ENCODE measurements around the gene OR52B6. TPM values are rescaled to one million over a fixed set of nuclear protein-coding genes. Genes with fewer than 3 reads are reported as not detected.

Gene OR52B6
- total and polyA plus RNA-seq, 9 donors = not detected

DNA sequence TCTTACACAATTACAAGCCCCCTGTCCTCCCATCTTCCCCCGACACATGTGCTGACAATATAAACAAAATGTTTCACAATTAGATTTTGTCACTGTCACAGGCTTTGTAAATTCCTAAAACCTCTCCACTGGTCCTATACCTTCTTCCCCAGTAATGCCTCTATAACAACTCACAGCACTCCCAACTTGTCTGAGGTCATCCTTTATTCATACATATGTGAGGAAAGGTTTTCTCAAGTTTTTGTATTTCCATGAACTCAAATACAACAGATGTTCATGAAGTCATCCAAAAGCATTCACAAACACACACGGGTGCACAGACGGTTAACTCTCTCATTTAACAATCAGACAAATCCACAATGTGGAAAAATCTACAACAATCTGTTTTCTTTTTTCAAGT lies 34.2 kb upstream of the OR52B6 start:
- no peak for TF ChIP-seq EP300 (IDR thresholded peaks at IDR 0.05)
- no peak for TF ChIP-seq POLR2A (IDR thresholded peaks at IDR 0.05)
- TF ChIP-seq, protein P1, sequence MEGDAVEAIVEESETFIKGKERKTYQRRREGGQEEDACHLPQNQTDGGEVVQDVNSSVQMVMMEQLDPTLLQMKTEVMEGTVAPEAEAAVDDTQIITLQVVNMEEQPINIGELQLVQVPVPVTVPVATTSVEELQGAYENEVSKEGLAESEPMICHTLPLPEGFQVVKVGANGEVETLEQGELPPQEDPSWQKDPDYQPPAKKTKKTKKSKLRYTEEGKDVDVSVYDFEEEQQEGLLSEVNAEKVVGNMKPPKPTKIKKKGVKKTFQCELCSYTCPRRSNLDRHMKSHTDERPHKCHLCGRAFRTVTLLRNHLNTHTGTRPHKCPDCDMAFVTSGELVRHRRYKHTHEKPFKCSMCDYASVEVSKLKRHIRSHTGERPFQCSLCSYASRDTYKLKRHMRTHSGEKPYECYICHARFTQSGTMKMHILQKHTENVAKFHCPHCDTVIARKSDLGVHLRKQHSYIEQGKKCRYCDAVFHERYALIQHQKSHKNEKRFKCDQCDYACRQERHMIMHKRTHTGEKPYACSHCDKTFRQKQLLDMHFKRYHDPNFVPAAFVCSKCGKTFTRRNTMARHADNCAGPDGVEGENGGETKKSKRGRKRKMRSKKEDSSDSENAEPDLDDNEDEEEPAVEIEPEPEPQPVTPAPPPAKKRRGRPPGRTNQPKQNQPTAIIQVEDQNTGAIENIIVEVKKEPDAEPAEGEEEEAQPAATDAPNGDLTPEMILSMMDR (IDR thresholded peaks at IDR 0.05) = no peak
- Histone ChIP-seq H3K4me1 (ENCODE audit: insufficient read depth) (no peaks in the 10 kb centered on the region), H3K27ac (no peak overlapping the region), H3K4me3 (no peak overlapping the region), H3K27me3 (no peaks in the 10 kb centered on the region), H3K9me3 (no peaks in the 10 kb centered on the region), H3K36me3 (no peaks in the 10 kb centered on the region)
- WGBS, 3 donors = 69 to 84% (median 73%) methylated on average over 3 of the region's 3 CpGs
- intact Hi-C loops (cut with DNase I) = no loop called here
- DNase-seq = no peak

DNA sequence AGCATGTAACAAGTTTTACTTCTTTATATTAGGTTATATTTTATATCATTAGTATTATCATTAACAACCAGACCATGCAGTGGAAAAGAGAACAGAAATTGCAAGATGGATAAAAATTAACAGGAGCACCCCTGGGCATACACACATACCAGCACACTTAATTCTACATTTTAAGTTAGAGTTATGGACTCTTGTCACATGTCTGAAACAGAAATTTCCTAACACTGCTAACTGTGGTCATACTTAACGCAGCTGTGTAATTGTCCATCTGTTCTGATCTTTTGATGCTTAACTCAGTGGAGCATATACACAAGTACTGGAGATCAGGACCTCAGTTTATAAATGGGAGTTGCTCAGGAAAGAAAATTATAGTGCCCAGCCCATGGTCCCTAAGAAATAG lies 32.7 kb upstream of the OR52B6 start:
- Histone ChIP-seq H3K27me3 (no peaks in the 10 kb centered on the region), H3K9me3 (no peaks in the 10 kb centered on the region), H3K4me3 (no peak overlapping the region), H3K4me1 (ENCODE audit: insufficient read depth) (no peaks in the 10 kb centered on the region), H3K36me3 (no peaks in the 10 kb centered on the region), H3K27ac (no peak overlapping the region)
- 92 to 100% (median 97%) methylated on average over 1 of the region's 1 CpG for WGBS, 3 donors
- TF ChIP-seq, protein P1 (IDR thresholded peaks at IDR 0.05) = no peak
- DNase-seq = no peak
- intact Hi-C loops (cut with DNase I) = no loop called here

DNA sequence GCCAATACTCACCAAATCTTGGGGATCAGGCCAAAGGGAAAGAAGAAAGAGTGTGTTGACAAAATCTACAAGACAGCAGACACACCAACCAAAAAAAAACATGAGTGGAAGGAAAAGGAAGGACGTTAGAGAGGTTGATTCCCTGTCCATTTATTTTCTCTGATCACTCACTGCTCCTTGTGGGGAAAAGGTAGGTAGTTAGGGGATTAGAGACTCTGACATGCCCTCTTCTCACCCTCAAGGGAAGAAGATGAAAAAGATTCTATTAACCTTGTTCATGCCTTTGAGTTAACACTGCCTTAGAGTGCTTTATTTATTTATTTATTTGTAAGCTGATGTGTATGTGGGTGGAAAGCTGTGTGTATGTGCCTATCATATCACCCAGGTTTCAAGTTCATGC lies 32.2 kb upstream of the OR52B6 start, which contains the start of gene OR52H1:
Gene OR52H1, minus strand, starts transcription at position 101 of the 400 bp plus-strand sequence. CDS start 3,035 bp downstream, outside the sequence.
- Histone ChIP-seq H3K36me3 (no peaks in the 10 kb centered on the region), H3K4me1 (ENCODE audit: insufficient read depth) (no peaks in the 10 kb centered on the region), H3K27ac (no peak within 1 kb of the TSS), H3K27me3 (no peaks in the 10 kb centered on the region), H3K4me3 (no peak within 1 kb of the TSS), H3K9me3 (no peaks in the 10 kb centered on the region)
- 50 to 57% (median 57%) methylated on average over 1 of the region's 1 CpG for WGBS, 3 donors
- DNase-seq = no peak
- TF ChIP-seq, protein P1 (IDR thresholded peaks at IDR 0.05) = no peak
- TF ChIP-seq EP300 (IDR thresholded peaks at IDR 0.05) (no peak), POLR2A (IDR thresholded peaks at IDR 0.05) (no peak)
- intact Hi-C loops (cut with DNase I) = no loop called here

DNA sequence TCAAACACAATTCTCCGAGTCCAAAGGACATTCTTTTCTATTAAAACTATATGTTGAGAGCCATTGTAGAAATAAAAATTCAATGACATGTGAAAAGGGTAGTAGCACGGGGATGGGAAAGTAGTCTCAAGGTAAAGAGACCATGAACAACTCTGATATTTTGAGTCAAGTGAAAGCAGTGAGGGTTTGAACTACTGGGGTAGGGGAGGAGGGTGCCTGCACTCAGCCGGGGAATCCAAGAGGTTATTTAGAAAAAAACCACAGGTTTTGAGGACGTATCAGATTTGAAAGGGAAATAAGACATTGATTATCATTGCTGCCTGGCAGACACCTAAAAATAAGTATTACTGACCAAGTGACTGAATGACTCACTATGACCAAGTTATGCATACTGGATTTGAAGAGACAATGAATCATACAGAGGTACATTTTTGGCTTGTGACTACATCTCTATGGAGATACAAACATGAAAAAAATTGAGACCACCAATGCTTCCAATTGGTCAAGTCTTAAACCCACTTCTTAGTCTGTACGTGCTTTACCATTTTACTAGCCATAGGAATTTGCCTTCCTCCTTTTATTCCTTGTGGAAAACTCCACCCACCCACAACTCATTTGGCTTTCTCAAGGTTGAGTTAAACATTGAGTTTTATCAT lies 30.1 kb upstream of the OR52B6 start:
- 70 to 78% (median 77%) methylated on average over 5 of the region's 5 CpGs for WGBS, 3 donors

More for the DNA sequence above, 30.1 kb upstream of the OR52B6 start:
- no peak for TF ChIP-seq POLR2A (IDR thresholded peaks at IDR 0.05)
- no peak for TF ChIP-seq EP300 (IDR thresholded peaks at IDR 0.05)
- TF ChIP-seq, protein P1 (IDR thresholded peaks at IDR 0.05) = no peak
- Histone ChIP-seq H3K27ac (no peak overlapping the region), H3K9me3 (no peaks in the 10 kb centered on the region), H3K4me3 (no peak overlapping the region), H3K27me3 (no peaks in the 10 kb centered on the region), H3K36me3 (no peaks in the 10 kb centered on the region), H3K4me1 (ENCODE audit: insufficient read depth) (no peaks in the 10 kb centered on the region)
- intact Hi-C loops (cut with DNase I) = no loop called here
- no peak for DNase-seq
